Effector CD4-positive, alpha-beta T cell (primary cell): Measurements from ENCODE around the gene WASHC2C.
"Not testable (repeated sequence)": the region's sequence is repeated elsewhere in the genome, so short reads cannot be mapped to it uniquely, and the experiment has no call there.

Experiments used
- DNase-seq: peaks from one replicate; pipeline ENCODE4 v3.0.0-alpha.2; 2020
- total RNA-seq: gene quantifications from one replicate; lab custom pipeline; 2026; lab: John Stamatoyannopoulos, UW

WASHC2C gene
- total RNA-seq: 88.0 reads per million, percentile 80 among the genes with 10 or more reads in this experiment

DNA sequence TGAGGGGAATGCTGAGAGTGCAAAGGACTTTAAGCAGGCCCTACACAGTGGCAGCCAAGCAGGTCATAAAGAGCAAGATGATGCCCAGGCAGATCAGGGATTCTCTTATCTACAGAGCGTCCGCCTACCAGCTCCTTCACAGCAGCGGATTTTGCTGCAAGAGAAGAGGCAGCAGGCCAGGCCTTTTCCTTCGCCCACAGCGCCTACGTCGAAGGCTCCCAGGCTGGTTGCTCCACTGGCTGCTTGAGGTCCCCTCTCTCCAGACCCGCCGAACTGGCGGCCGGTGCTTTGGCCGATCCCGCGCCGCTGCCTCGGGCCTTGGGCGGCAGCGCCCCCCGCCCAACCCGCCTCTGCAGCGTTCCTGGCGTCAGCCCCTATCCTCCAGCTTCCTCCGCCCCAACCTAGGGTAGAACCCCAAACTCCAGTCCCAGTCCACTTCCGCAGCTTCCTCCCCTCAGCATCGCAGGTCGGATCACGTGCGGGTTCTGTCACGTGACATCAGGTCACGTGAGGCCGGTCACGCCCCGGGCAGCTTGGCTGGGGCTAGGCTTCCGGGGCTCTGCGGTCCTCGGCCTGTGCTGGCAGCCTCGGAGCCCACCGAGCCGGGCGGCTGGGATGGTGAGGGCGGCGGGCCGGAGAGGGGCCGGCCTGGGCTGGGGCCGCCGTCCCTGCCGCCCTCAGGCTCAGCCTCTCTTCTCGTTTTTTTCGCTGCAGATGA, at the start of gene WASHC2C:
WASHC2C (plus strand) TSS at position 564 of the 718 bp plus-strand sequence; CDS start at position 616, 52 bp downstream.
- DNase-seq: peak; percentile 99

GRCh38 chr10:45678467-45678866, 48.6 kb upstream of the WASHC2C start:
- DNase-seq: not testable (repeated sequence)

DNA sequence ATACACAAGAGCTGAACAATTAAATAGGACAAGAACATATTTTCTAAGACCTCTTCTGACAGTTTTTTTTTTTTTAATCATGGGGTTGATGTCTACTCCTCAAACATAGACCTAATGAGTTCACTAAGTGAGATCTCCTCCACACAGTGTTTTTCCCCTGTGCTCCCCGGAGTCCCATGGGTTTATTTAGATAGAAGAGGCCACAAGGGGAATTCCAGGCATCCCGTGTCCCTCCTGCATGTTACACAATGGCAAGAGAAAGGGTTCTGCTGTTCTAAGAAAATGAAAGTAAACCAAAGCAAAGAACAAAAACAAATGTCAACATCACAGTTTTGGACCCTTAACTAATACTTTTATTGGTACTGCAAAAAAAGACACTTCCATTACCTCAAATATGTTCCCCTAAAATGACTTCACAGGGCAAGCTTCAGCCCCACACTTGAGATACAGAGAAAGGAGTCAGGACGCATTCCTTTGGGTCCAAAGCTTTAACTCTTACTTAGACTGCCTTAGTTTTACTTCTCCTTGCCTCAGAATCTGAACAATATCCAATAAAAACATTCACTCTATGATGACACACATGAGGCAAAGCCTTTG, 16.8 kb upstream of the WASHC2C start:
- not testable (repeated sequence) for DNase-seq

GRCh38 chr10:45711223-45711622, 15.8 kb upstream of the WASHC2C start:
- not testable (repeated sequence) for DNase-seq

GRCh38 chr10:45717053-45717452, 10.0 kb upstream of the WASHC2C start:
- not testable (repeated sequence) for DNase-seq

GRCh38 chr10:45717642-45718041, 9.4 kb upstream of the WASHC2C start:
- not testable (repeated sequence) for DNase-seq

DNA sequence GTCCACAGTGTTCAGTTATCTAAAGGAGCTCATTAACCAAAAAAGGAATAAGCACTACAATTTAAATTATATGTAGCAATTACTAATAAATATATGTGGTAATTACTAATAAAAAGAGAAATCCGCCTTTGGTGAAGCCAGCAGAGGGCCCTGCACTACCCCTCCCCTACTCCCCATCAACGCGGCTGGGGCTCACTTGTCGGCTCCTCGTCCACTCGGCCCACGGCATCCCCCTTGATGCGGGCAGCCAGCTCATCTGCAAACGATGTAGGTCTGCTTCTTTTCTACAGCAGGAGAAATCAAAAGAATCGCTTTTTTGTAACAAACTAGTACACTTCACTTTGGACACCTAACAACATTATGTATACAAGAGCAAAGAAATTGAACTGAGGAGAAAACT, 5.6 kb upstream of the WASHC2C start:
- DNase-seq: not testable (repeated sequence)

GRCh38 chr10:45723851-45724250, 3.2 kb upstream of the WASHC2C start:
- not testable (repeated sequence) for DNase-seq

- not testable (repeated sequence) for DNase-seq
Measured at GRCh38 chr10:45727421-45727965, 427 bp downstream of the WASHC2C start.

DNA sequence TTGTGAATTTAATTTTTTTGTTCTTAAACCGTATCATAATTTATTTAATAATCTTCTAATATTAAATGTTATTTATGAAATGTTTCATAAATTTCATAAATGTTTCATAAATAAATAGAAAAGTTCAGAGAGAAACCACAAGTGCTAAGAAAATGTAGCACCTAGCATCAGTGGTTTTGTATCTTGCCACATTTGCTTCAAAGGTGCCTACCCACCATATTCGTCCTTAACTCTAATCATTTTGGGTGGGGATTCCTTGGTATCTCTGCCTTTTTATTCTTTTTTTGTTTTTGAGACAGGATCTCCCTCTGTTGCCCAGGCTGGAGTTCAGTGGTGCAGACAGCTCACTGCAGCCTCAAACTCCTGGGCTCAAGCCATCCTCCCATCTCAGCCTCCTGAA, 7.4 kb downstream of the WASHC2C start:
- DNase-seq: not testable (repeated sequence)

GRCh38 chr10:45734867-45735266, 7.8 kb downstream of the WASHC2C start:
- not testable (repeated sequence) for DNase-seq

GRCh38 chr10:45741559-45741958, 14.5 kb downstream of the WASHC2C start:
- not testable (repeated sequence) for DNase-seq

GRCh38 chr10:45742014-45742413, 14.9 kb downstream of the WASHC2C start:
- DNase-seq: not testable (repeated sequence)

DNA sequence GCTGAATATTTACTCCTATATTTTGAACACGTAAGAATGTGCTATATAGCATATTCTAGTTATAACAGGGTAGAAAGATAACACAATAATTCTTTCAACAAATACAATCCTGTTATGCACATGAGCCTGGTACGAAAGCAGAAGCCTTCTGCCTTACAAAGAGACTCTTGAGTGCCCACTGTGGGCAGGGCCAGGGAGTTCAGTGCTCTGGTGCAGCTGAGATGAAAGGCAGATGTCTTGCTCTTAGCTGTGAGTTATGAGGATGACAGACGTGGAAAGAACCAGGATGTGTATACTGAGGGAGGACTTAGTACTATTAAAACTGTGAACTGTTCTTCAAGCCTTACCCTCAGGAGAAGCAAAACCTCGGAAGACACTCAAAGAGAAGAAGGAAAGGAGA, 24.1 kb downstream of the WASHC2C start:
- DNase-seq: not testable (repeated sequence)

- DNase-seq: not testable (repeated sequence)
Measured at GRCh38 chr10:45752210-45752609, 25.1 kb downstream of the WASHC2C start.

GRCh38 chr10:45753979-45754495, 27.0 kb downstream of the WASHC2C start:
- not testable (repeated sequence) for DNase-seq

DNA sequence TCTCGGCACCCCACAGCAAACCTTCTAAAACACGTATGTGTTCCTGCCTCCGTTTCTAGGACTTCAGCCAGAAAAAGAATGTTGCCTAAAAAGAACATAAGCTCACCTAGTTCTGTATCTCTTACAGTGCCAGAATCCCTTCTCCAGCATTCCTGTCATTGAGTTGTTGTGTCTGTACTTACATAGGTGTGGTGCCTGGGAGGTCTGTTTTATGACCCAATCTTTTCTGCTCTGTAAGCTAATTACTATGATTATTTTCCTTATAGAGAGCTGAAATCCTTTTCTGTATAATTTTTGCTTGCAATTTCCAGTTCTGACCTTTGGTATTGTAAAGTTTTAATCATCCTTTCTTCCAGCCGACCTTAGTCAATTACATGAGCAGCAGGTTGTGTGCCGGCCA, 28.0 kb downstream of the WASHC2C start:
- not testable (repeated sequence) for DNase-seq

GRCh38 chr10:45756065-45756464, 29.0 kb downstream of the WASHC2C start:
- not testable (repeated sequence) for DNase-seq

DNA sequence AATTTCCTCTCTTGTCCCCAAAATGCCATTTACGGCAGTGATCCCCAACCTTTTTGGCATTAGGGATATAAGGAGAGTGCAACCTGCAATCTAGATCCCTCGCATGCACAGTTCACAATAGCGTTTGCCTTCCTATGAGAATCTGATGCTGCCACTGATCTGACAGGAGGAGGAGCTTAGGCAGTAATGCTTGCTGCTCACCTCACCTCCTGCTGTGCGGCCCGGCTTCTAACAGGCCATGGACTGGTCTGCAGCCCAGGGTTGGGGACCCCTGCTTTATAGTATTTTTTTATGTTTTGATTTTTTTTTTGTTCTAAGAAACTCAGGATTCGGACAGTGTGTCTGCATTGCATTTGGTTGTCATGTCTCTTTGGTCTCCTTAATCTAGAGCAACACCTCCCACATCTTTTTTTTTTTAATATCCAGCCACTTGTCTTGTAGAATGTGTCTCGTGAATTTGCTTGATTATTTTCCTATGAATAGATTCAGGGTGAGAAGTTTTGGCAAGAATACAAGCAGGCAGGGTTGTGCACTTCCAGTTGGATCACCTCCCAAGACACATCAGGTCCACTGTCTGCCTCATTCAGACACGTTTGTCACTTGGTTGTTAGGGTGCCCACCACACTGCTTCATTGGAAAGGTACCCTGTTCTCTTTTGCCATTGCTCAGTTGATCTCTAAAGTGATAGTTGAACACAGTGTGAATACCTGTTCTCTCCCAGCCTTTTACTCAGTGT, 30.8 kb downstream of the WASHC2C start:
- not testable (repeated sequence) for DNase-seq

DNA sequence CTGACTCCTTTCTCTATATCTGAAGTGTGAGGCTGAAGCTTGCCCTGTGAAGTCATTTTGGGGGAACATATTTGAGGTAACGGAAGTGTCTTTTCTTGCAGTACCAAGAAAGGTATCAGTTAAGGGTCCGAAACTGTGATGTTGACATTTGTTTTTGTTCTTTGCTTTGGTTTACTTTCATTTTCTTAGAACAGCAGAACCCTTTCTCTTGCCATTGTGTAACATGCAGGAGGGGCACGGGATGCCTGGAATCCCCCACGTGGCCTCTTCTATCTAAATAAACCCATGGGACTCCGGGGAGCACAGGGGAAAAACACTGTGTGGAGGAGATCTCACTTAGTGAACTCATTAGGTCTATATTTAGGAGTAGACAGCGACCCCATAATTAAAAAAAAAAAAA, 34.6 kb downstream of the WASHC2C start:
- not testable (repeated sequence) for DNase-seq

DNA sequence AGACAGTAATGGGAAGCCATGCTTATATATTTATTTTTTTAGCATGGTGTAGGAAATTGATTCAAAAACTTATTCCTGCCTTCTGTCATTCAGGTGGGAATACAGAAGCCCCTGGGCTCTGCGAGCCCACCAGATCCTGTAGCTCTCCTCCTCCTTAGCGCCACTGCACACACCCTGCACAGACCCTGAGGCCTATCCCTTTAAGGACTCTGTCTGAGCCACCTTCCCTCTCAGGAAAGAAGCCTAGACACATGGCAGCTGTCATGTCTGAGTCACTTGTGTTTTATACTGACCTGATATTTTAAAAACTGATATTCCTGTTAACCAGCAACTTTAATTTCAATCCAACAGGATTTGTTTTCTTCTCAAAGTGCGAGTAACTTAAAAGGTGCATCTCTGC, 36.0 kb downstream of the WASHC2C start:
- DNase-seq: not testable (repeated sequence)

DNA sequence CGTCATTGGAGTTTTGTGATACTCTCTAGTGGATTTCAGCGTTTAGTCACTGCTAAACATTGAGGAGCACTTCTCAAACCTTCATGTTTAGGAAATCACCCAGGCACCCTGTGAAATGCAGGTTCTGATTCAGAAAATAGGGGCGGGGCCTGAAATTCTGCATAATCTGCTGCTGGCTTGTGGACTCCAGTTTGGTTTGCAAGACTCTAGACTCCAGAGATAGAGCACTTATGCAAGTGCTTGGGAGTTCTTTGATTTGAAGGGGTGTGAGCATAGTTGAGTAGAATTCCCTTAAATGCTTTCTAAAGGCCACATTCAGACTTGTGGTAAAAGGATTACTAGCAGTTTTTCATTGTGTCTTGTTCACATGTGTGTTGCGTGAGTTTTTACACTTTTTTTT, 41.3 kb downstream of the WASHC2C start:
- DNase-seq: not testable (repeated sequence)
